Ascending aorta (tissue), 2 donors: ENCODE measurements around the gene LGALS7B. TPM values are rescaled to one million over a fixed set of nuclear protein-coding genes. Genes with fewer than 3 reads are reported as not detected.
"Not testable (repeated sequence)": the region's sequence is repeated elsewhere in the genome, so short reads cannot be mapped to it uniquely, and the experiment has no call there.

ENCODE experiments used
- DNase-seq, 2 donors: peaks; one replicate each; pipeline ENCODE4 v3.0.0-alpha.2; 2019; ENCODE audit warnings: low spot score in 2 of 2
- H3K27ac ChIP-seq, 2 donors: fragments of 200-600 bp; sonication (generic); one replicate each; pipeline ENCODE4 v1.5.1; 2016 to 2017; ENCODE audit warnings: mild to moderate bottlenecking in 1 of 2
- H3K27me3 ChIP-seq: fragments of 200-600 bp; sonication (generic); one replicate; pipeline ENCODE4 v1.5.1; 2017
- H3K36me3 ChIP-seq, 2 donors: fragments of 200-600 bp; sonication (generic); one replicate each; pipeline ENCODE4 v1.5.1; 2016
- H3K4me1 ChIP-seq, 2 donors: fragments of 200-600 bp; sonication (generic); one replicate each; pipeline ENCODE4 v1.5.1; 2016 to 2017; ENCODE audit warnings: mild to moderate bottlenecking in 1 of 2
- H3K4me3 ChIP-seq, 2 donors: fragments of 200-600 bp; sonication (generic); one replicate each; pipeline ENCODE4 v1.5.1; 2016 to 2017; ENCODE audit warnings: mild to moderate bottlenecking in 1 of 2
- H3K9me3 ChIP-seq, 2 donors: fragments of 200-600 bp; sonication (generic); one replicate each; pipeline ENCODE4 v1.5.1; 2016
- intact Hi-C: fragments of 100-400 bp; cut with DNase I; formaldehyde crosslinking; loops from one replicate; pipeline ENCODE4 v1.15.1; 2023
- total RNA-seq: library from RNA; depleted of rRNA; stranded (reverse); fragments of >200 nt; gene quantifications from one replicate; pipeline ENCODE4 v1.1.0, GENCODE V29; 2016
- TF ChIP-seq, protein P1 (sequence below), 3 experiments: fragments of 200-600 bp in 2 of 3; fragments of 450-650 bp in 1 of 3; sonication (generic) in 2 of 3; IDR thresholded peaks; one replicate each; pipeline ENCODE4 v1.5.1; 2016 to 2019; ENCODE audit warnings: antibody characterized with exemption in 3 of 3, mild to moderate bottlenecking in 1 of 3, moderate library complexity in 1 of 3

The LGALS7B gene
- total RNA-seq, 1 donor from 2014 or later: not detected

GRCh38 chr19:38800577-38801347 lies 11.8 kb downstream of the LGALS7B start:
- Histone ChIP-seq H3K4me3 (no peak overlapping the region), H3K27ac (no peak overlapping the region), H3K9me3 (no peaks in the 10 kb centered on the region), H3K4me1 (no peaks in the 10 kb centered on the region), H3K27me3 (no peaks in the 10 kb centered on the region), H3K36me3 (no peaks in the 10 kb centered on the region)
- no peak for DNase-seq
- TF ChIP-seq, protein P1, sequence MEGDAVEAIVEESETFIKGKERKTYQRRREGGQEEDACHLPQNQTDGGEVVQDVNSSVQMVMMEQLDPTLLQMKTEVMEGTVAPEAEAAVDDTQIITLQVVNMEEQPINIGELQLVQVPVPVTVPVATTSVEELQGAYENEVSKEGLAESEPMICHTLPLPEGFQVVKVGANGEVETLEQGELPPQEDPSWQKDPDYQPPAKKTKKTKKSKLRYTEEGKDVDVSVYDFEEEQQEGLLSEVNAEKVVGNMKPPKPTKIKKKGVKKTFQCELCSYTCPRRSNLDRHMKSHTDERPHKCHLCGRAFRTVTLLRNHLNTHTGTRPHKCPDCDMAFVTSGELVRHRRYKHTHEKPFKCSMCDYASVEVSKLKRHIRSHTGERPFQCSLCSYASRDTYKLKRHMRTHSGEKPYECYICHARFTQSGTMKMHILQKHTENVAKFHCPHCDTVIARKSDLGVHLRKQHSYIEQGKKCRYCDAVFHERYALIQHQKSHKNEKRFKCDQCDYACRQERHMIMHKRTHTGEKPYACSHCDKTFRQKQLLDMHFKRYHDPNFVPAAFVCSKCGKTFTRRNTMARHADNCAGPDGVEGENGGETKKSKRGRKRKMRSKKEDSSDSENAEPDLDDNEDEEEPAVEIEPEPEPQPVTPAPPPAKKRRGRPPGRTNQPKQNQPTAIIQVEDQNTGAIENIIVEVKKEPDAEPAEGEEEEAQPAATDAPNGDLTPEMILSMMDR (IDR thresholded peaks at IDR 0.05): no peak
- intact Hi-C loops: no loop called here

GRCh38 chr19:38801359-38802095 lies 12.5 kb downstream of the LGALS7B start:
- H3K27ac ChIP-seq: no peak overlapping the region
- TF ChIP-seq, protein P1 (IDR thresholded peaks at IDR 0.05): no peak
- intact Hi-C loops: no loop called here
- DNase-seq: no peak
- H3K27me3 ChIP-seq: no peaks in the 10 kb centered on the region
- no peak overlapping the region for H3K4me3 ChIP-seq
- H3K9me3 ChIP-seq: no peaks in the 10 kb centered on the region
- no peaks in the 10 kb centered on the region for H3K4me1 ChIP-seq
- no peaks in the 10 kb centered on the region for H3K36me3 ChIP-seq

DNA sequence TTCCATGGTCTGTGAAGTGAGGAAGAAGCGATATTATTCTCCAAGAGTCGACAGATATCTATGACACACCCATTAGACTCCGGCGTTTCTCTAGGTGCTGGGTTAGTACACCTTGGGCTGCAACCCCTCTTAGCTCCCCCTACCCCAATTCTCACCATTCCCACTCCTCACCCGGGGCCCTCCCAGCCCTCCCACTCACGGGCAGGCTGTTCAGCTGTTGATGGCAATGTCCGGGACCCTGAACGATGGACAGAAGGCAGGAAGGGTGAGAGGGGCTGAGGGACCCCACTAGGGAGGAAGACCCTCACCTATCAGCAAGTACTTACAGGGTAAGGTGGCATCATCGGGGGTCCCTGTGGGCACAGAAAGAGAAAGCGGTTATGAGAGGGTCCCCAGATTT lies 14.5 kb downstream of the LGALS7B start:
- H3K36me3 ChIP-seq: no peaks in the 10 kb centered on the region
- no peaks in the 10 kb centered on the region for H3K9me3 ChIP-seq
- DNase-seq: no peak
- H3K27me3 ChIP-seq: no peaks in the 10 kb centered on the region
- H3K4me3 ChIP-seq: no peak overlapping the region
- H3K4me1 ChIP-seq: no peaks in the 10 kb centered on the region
- TF ChIP-seq, protein P1 (IDR thresholded peaks at IDR 0.05): no peak
- intact Hi-C loops: no loop called here
- no peak overlapping the region for H3K27ac ChIP-seq

DNA sequence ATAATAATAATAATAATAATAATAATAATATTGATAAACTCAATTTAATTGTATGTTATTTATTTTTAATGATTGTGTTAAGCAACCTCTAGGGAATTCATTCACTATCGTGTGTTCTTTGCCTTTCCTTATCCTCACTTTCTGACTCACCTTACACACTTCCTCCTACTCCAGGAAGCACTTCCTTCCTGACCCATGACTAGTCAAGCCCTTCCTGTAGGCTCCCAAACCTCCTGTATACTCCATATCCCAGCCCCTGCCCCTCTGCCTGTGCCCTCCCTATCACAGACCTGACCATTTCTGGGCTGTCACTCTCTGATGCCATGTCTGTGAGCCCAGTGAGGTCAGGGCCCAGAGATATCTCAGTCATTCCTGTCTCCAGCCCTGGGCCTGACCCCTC lies 16.2 kb downstream of the LGALS7B start:
- intact Hi-C loops: no loop called here
- H3K27me3 ChIP-seq: no peaks in the 10 kb centered on the region
- H3K27ac ChIP-seq: no peak overlapping the region
- DNase-seq: no peak
- H3K9me3 ChIP-seq: no peaks in the 10 kb centered on the region
- no peaks in the 10 kb centered on the region for H3K4me1 ChIP-seq
- TF ChIP-seq, protein P1 (IDR thresholded peaks at IDR 0.05): no peak
- no peak overlapping the region for H3K4me3 ChIP-seq
- H3K36me3 ChIP-seq: no peaks in the 10 kb centered on the region

- H3K36me3 ChIP-seq: no peaks in the 10 kb centered on the region
- no peaks in the 10 kb centered on the region for H3K9me3 ChIP-seq
- intact Hi-C loops: no loop called here
- no peak for DNase-seq
- no peak overlapping the region for H3K27ac ChIP-seq
- H3K27me3 ChIP-seq: no peaks in the 10 kb centered on the region
- no peaks in the 10 kb centered on the region for H3K4me1 ChIP-seq
- no peak overlapping the region for H3K4me3 ChIP-seq
- TF ChIP-seq, protein P1 (IDR thresholded peaks at IDR 0.05): no peak
These were observed 17.4 kb downstream of the LGALS7B start for GRCh38 chr19:38806371-38806770.

GRCh38 chr19:38807374-38808098 lies 18.5 kb downstream of the LGALS7B start:
- not testable (repeated sequence) for DNase-seq, H3K36me3 ChIP-seq, H3K9me3 ChIP-seq

More at GRCh38 chr19:38807374-38808098, 18.5 kb downstream of the LGALS7B start:
- H3K27me3 ChIP-seq, H3K27ac ChIP-seq, intact Hi-C loops, H3K4me1 ChIP-seq, H3K4me3 ChIP-seq: not testable (repeated sequence)
